ENCODE measurements around the gene CNDP1.

Gene CNDP1

DNA sequence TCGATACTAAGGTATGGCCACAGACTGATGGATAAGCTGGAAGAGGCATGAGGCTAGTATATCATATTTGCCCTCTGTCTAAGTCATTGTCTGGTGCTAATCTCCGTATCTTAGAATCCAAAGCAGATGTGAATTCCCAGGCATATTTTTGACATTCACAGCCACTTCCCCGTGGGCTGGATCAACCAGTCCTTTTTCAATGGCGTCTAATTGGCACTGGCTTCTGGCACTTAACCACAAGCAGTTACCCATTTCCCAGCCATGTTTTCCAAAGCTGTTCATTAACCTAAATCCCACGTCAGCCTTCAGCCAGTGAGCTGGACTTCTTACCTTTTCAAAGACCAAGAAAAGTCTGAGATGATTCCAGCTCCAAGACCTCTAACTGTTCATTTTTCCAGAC, 42.7 kb downstream of the CNDP1 start:
- H3K27ac ChIP-seq (ENCODE audit: low read length): no peak overlapping the region
- no peaks in the 10 kb centered on the region for H3K4me1 ChIP-seq (ENCODE audit: control insufficient read depth, low read depth, low read length)
- H3K9me3 ChIP-seq (ENCODE audit: control insufficient read depth, low read depth, low read length): no peaks in the 10 kb centered on the region
- no peak overlapping the region for H3K4me3 ChIP-seq (ENCODE audit: low read length)
- H3K9ac ChIP-seq (ENCODE audit: low read length): no peak overlapping the region
- no peaks in the 10 kb centered on the region for H3K27me3 ChIP-seq (ENCODE audit: control insufficient read depth, insufficient read depth, low read length)
- H3K36me3 ChIP-seq (ENCODE audit: control insufficient read depth, low read depth, low read length): no peaks in the 10 kb centered on the region

GRCh38 chr18:74579496-74580065, 45.3 kb downstream of the CNDP1 start:
- Histone ChIP-seq H3K27me3 (ENCODE audit: control insufficient read depth, insufficient read depth, low read length) (peaks cover under 1% of the 10 kb centered on the region), H3K4me1 (ENCODE audit: control insufficient read depth, low read depth, low read length) (no peaks in the 10 kb centered on the region), H3K27ac (ENCODE audit: low read length) (no peak overlapping the region), H3K9me3 (ENCODE audit: control insufficient read depth, low read depth, low read length) (no peaks in the 10 kb centered on the region), H3K9ac (ENCODE audit: low read length) (no peak overlapping the region), H3K36me3 (ENCODE audit: control insufficient read depth, low read depth, low read length) (no peaks in the 10 kb centered on the region), H3K4me3 (ENCODE audit: low read length) (no peak overlapping the region)

- Histone ChIP-seq H3K9me3 (ENCODE audit: control insufficient read depth, low read depth, low read length) (no peaks in the 10 kb centered on the region), H3K27ac (ENCODE audit: low read length) (no peak overlapping the region), H3K27me3 (ENCODE audit: control insufficient read depth, insufficient read depth, low read length) (peaks cover 4% of the 10 kb centered on the region)
Measured at GRCh38 chr18:74582642-74583041, 48.3 kb downstream of the CNDP1 start.

GRCh38 chr18:74587441-74587840, 53.1 kb downstream of the CNDP1 start:
- Histone ChIP-seq H3K9me3 (ENCODE audit: control insufficient read depth, low read depth, low read length) (no peaks in the 10 kb centered on the region), H3K4me3 (ENCODE audit: low read length) (no peak overlapping the region), H3K27ac (ENCODE audit: low read length) (no peak overlapping the region), H3K36me3 (ENCODE audit: control insufficient read depth, low read depth, low read length) (no peaks in the 10 kb centered on the region), H3K27me3 (ENCODE audit: control insufficient read depth, insufficient read depth, low read length) (peaks cover 4% of the 10 kb centered on the region), H3K9ac (ENCODE audit: low read length) (no peak overlapping the region), H3K4me1 (ENCODE audit: control insufficient read depth, low read depth, low read length) (no peaks in the 10 kb centered on the region)

More at GRCh38 chr18:74582642-74583041, 48.3 kb downstream of the CNDP1 start:
- Histone ChIP-seq H3K36me3 (ENCODE audit: control insufficient read depth, low read depth, low read length) (no peaks in the 10 kb centered on the region), H3K4me3 (ENCODE audit: low read length) (no peak overlapping the region), H3K9ac (ENCODE audit: low read length) (no peak overlapping the region), H3K4me1 (ENCODE audit: control insufficient read depth, low read depth, low read length) (no peaks in the 10 kb centered on the region)

DNA sequence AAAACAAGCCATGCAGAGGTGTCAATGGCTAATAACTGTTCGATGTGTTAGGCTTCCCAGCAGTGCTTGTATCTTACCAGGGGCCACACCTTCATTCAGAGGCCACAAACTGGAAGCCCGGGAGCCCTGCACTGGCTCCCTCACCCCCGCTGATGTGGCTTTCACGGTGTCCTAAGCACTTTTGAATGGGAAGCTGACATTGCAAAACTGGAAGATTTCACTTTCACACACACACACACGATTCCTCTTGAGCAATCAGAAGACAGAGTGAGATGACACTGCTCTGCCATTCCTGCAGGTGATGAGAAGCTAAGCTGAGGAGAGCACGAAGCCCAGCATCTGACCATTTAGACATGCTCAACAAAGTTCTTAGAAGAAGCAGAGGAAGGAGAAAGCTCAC, 54.7 kb downstream of the CNDP1 start:
- H3K36me3 ChIP-seq (ENCODE audit: control insufficient read depth, low read depth, low read length): peaks cover 4% of the 10 kb centered on the region
- H3K4me1 ChIP-seq (ENCODE audit: control insufficient read depth, low read depth, low read length): no peaks in the 10 kb centered on the region
- H3K4me3 ChIP-seq (ENCODE audit: low read length): no peak overlapping the region
- H3K27ac ChIP-seq (ENCODE audit: low read length): no peak overlapping the region
- no peaks in the 10 kb centered on the region for H3K9me3 ChIP-seq (ENCODE audit: control insufficient read depth, low read depth, low read length)
- H3K27me3 ChIP-seq (ENCODE audit: control insufficient read depth, insufficient read depth, low read length): peaks cover 4% of the 10 kb centered on the region
- H3K9ac ChIP-seq (ENCODE audit: low read length): no peak overlapping the region

GRCh38 chr18:74589811-74590210, 55.5 kb downstream of the CNDP1 start:
- Histone ChIP-seq H3K9me3 (ENCODE audit: control insufficient read depth, low read depth, low read length) (no peaks in the 10 kb centered on the region), H3K4me3 (ENCODE audit: low read length) (no peak overlapping the region), H3K27me3 (ENCODE audit: control insufficient read depth, insufficient read depth, low read length) (peaks cover under 1% of the 10 kb centered on the region), H3K9ac (ENCODE audit: low read length) (no peak overlapping the region), H3K27ac (ENCODE audit: low read length) (no peak overlapping the region), H3K4me1 (ENCODE audit: control insufficient read depth, low read depth, low read length) (no peaks in the 10 kb centered on the region), H3K36me3 (ENCODE audit: control insufficient read depth, low read depth, low read length) (peaks cover 4% of the 10 kb centered on the region)

DNA sequence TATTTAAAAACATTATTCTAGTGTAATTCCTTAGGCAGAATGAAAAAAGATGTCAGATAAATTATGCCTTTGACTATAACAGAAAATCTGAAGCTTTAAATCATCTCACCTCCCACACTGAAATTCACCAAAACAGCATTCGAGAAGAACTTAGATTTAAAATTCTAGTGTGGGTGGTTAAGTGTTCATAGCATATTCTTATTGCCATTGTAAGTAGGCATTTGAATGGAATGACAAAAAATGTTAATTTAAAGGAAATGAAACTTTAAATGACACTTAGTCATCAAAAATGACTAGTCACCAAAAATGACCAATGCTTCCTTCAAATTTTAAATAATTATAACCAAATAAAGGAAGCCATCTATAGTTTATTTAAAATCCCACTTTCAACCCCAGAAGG, 56.4 kb downstream of the CNDP1 start:
- Histone ChIP-seq H3K4me3 (ENCODE audit: low read length) (no peak overlapping the region), H3K36me3 (ENCODE audit: control insufficient read depth, low read depth, low read length) (peaks cover 4% of the 10 kb centered on the region), H3K27ac (ENCODE audit: low read length) (no peak overlapping the region), H3K4me1 (ENCODE audit: control insufficient read depth, low read depth, low read length) (no peaks in the 10 kb centered on the region), H3K9me3 (ENCODE audit: control insufficient read depth, low read depth, low read length) (no peaks in the 10 kb centered on the region), H3K27me3 (ENCODE audit: control insufficient read depth, insufficient read depth, low read length) (no peaks in the 10 kb centered on the region), H3K9ac (ENCODE audit: low read length) (no peak overlapping the region)

GRCh38 chr18:74595431-74595830, 61.1 kb downstream of the CNDP1 start:
- H3K36me3 ChIP-seq (ENCODE audit: control insufficient read depth, low read depth, low read length): peaks cover 4% of the 10 kb centered on the region
- no peak overlapping the region for H3K9ac ChIP-seq (ENCODE audit: low read length)
- peaks cover 9% of the 10 kb centered on the region for H3K27me3 ChIP-seq (ENCODE audit: control insufficient read depth, insufficient read depth, low read length)
- H3K4me1 ChIP-seq (ENCODE audit: control insufficient read depth, low read depth, low read length): peaks cover 9% of the 10 kb centered on the region
- no peaks in the 10 kb centered on the region for H3K9me3 ChIP-seq (ENCODE audit: control insufficient read depth, low read depth, low read length)
- H3K27ac ChIP-seq (ENCODE audit: low read length): no peak overlapping the region
- H3K4me3 ChIP-seq (ENCODE audit: low read length): no peak overlapping the region

- H3K9ac ChIP-seq (ENCODE audit: low read length): peak overlapping the region; percentile 97
- H3K4me1 ChIP-seq (ENCODE audit: control insufficient read depth, low read depth, low read length): peaks cover 9% of the 10 kb centered on the region
- no peaks in the 10 kb centered on the region for H3K9me3 ChIP-seq (ENCODE audit: control insufficient read depth, low read depth, low read length)
- H3K4me3 ChIP-seq (ENCODE audit: low read length): peak overlapping the region; percentile 99
- peaks cover 4% of the 10 kb centered on the region for H3K36me3 ChIP-seq (ENCODE audit: control insufficient read depth, low read depth, low read length)
- H3K27me3 ChIP-seq (ENCODE audit: control insufficient read depth, insufficient read depth, low read length): peaks cover 9% of the 10 kb centered on the region
- peak overlapping the region; percentile 93 for H3K27ac ChIP-seq (ENCODE audit: low read length)
Measured at GRCh38 chr18:74597034-74597661, 62.8 kb downstream of the CNDP1 start.

DNA sequence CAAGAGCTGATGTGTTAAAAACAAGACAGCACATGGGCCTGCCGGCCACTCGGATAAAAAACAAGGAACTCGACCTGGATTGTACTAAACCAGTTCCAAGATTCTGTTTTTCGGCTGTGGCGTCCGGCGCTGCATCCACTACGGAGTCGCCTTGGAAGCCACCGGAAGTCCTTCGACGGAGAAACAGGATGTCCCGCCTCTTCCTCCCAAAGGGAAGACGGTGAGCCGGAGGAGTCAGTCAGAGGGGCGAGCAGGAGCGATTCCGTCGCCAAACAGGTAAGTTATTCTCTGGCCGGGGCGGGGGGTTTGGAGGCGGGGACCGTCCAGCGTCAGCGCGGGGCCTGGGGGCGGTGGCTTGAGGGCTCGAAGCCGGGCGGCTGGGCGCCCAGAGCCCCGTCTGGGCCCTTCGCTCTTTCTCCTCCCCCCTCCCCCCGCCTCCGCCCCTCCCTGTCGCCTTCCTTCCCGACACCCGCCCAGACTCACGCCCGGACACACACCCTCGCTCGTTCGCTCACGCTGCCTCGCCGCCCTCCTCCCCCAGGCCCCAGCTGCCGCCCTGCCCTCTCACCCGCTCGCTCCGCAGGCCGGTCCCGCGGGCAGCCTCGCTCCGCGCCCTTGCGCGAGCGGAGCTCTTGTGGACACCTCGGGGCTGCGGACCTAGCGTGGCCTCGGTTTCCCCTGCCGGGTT, 63.5 kb downstream of the CNDP1 start, which contains the start of gene ZNF407:
TSS of gene ZNF407 (plus strand) at position 209 of the 688 bp plus-strand sequence. CDS start 33,150 bp downstream, outside the sequence.
- Histone ChIP-seq H3K9me3 (ENCODE audit: control insufficient read depth, low read depth, low read length) (no peaks in the 10 kb centered on the region), H3K4me3 (ENCODE audit: low read length) (peak within 1 kb of the TSS; percentile 99), H3K27ac (ENCODE audit: low read length) (peak within 1 kb of the TSS; percentile 93), H3K27me3 (ENCODE audit: control insufficient read depth, insufficient read depth, low read length) (peaks cover 9% of the 10 kb centered on the region), H3K9ac (ENCODE audit: low read length) (peak within 1 kb of the TSS; percentile 97), H3K36me3 (ENCODE audit: control insufficient read depth, low read depth, low read length) (peaks cover 4% of the 10 kb centered on the region), H3K4me1 (ENCODE audit: control insufficient read depth, low read depth, low read length) (peaks cover 9% of the 10 kb centered on the region)

DNA sequence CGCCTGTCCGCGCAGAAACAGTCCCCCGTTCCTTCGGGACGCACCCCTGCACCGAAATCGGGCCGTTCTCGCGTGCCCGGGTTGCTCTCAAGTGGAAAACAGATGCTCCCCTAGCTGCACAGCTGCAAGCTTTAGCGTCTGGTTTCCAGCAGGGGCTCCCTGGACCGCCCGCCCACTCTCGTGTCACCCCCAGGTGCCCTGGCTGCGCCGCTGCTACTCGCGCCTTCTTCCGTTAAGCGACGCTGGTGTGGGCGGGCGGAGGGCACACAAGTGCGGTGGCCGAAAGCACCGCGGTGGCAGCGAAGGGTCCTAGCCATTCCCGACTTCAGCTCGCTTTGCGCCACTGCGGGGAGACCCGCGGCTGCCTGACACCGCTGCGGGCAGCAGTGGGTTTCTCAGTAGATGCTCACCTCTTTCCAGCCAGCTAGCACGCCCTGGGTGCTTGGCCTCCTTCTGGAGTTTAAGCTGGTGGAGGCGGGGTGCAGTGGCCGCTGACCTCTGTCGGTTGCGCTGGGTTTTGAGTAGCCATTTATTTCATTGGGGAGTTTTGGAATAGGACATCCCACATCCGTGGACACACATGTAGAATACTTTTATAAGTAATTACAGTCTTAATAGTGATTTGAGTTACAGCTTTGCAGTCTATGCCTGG, 64.2 kb downstream of the CNDP1 start:
- Histone ChIP-seq H3K27me3 (ENCODE audit: control insufficient read depth, insufficient read depth, low read length) (peaks cover 9% of the 10 kb centered on the region), H3K4me1 (ENCODE audit: control insufficient read depth, low read depth, low read length) (peaks cover 9% of the 10 kb centered on the region), H3K9me3 (ENCODE audit: control insufficient read depth, low read depth, low read length) (no peaks in the 10 kb centered on the region), H3K4me3 (ENCODE audit: low read length) (peak overlapping the region; percentile 99), H3K9ac (ENCODE audit: low read length) (peak overlapping the region; percentile 97), H3K36me3 (ENCODE audit: control insufficient read depth, low read depth, low read length) (no peaks in the 10 kb centered on the region), H3K27ac (ENCODE audit: low read length) (no peak overlapping the region)

All from iPS-18a (cell line).